Mammary epithelial cell (primary cell): ENCODE results near the gene FMNL2.

ENCODE experiments used
- EZH2 ChIP-seq: IDR thresholded peaks from 2 replicates; pipeline ENCODE4 v1.6.1; 2012; ENCODE audit warnings: low read length, inconsistent platforms, borderline replicate concordance
- TF ChIP-seq, protein P1 (sequence below), 2 donors: IDR thresholded peaks in 1 of 2; conservative IDR thresholded peaks in 1 of 2; 2 replicates each; pipeline ENCODE4 v1.5.1; 2011 to 2012; ENCODE audit warnings: inconsistent platforms in 2 of 2, low read length in 2 of 2, mild to moderate bottlenecking in 2 of 2, control low read depth in 1 of 2, low read depth in 1 of 2; ENCODE audit not compliant: insufficient read depth in 1 of 2; ENCODE audit errors: extremely low read depth in 1 of 2

- TF ChIP-seq, protein P1, sequence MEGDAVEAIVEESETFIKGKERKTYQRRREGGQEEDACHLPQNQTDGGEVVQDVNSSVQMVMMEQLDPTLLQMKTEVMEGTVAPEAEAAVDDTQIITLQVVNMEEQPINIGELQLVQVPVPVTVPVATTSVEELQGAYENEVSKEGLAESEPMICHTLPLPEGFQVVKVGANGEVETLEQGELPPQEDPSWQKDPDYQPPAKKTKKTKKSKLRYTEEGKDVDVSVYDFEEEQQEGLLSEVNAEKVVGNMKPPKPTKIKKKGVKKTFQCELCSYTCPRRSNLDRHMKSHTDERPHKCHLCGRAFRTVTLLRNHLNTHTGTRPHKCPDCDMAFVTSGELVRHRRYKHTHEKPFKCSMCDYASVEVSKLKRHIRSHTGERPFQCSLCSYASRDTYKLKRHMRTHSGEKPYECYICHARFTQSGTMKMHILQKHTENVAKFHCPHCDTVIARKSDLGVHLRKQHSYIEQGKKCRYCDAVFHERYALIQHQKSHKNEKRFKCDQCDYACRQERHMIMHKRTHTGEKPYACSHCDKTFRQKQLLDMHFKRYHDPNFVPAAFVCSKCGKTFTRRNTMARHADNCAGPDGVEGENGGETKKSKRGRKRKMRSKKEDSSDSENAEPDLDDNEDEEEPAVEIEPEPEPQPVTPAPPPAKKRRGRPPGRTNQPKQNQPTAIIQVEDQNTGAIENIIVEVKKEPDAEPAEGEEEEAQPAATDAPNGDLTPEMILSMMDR (conservative IDR thresholded peaks at IDR 0.05 in 1 of 2, IDR thresholded peaks at IDR 0.05 in 1 of 2; ENCODE audit: extremely low read depth in 1 of 2, insufficient read depth in 1 of 2, low read depth in 1 of 2, low read length in 2 of 2), result no peak
- no peak for TF ChIP-seq EZH2
Measured at GRCh38 chr2:152415231-152415642, 80.3 kb downstream of the FMNL2 start.
